ENCODE measurements around the gene SLC37A4.

DNA sequence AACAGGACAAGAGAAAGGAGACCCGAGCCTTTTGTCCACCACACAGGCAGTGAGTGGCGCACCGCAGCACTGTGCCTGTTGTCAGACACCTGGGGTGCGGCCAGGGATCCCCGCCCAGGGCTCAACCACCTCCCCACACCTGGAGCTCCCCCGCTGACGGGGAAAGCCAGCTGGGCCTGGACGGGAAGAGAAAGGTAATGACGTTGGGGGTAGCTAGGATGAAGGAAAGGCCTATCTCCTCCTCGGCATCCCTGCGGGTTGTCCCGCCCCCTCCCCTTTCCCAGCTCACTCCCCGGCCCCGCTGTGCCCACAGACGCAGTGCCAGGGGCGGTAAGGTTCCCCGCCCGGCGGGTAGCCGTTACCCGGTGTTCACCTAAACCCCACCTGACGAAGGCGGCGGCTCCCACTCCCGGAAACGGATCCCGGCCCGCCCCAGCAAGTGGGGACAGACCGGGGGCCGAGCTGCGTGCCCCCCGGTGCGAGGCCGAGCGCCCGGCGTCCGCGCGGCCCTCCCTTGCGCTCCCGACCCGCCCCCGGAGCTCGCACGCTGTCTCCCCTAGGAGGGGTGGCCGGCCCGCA, 25.8 kb upstream of the SLC37A4 start:
- TF ChIP-seq, protein P1, sequence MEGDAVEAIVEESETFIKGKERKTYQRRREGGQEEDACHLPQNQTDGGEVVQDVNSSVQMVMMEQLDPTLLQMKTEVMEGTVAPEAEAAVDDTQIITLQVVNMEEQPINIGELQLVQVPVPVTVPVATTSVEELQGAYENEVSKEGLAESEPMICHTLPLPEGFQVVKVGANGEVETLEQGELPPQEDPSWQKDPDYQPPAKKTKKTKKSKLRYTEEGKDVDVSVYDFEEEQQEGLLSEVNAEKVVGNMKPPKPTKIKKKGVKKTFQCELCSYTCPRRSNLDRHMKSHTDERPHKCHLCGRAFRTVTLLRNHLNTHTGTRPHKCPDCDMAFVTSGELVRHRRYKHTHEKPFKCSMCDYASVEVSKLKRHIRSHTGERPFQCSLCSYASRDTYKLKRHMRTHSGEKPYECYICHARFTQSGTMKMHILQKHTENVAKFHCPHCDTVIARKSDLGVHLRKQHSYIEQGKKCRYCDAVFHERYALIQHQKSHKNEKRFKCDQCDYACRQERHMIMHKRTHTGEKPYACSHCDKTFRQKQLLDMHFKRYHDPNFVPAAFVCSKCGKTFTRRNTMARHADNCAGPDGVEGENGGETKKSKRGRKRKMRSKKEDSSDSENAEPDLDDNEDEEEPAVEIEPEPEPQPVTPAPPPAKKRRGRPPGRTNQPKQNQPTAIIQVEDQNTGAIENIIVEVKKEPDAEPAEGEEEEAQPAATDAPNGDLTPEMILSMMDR (optimal IDR thresholded peaks at IDR 0.05 in 1 of 3, IDR thresholded peaks at IDR 0.05 in 1 of 3, conservative IDR thresholded peaks at IDR 0.05 in 1 of 3; ENCODE audit: extremely low read depth in 1 of 3, insufficient read depth in 2 of 3, low read length in 3 of 3) = no peak
- TF ChIP-seq EZH2 (IDR thresholded peaks at IDR 0.05; ENCODE audit: low read length) = no peak
